Uterus (tissue), 2 donors: ENCODE data around the gene LRGUK.

Experiments used
- POLR2A ChIP-seq, 2 donors: fragments of 450-650 bp; IDR thresholded peaks; one replicate each; pipeline ENCODE4 v1.6.1; 2016; ENCODE audit warnings: antibody characterized with exemption in 2 of 2, mild to moderate bottlenecking in 1 of 2, moderate library complexity in 1 of 2
- TF ChIP-seq, protein P1 (sequence below), 4 experiments: fragments of 200-600 bp in 2 of 4; fragments of 450-650 bp in 2 of 4; sonication (generic) in 2 of 4; IDR thresholded peaks; one replicate each; pipeline ENCODE4 v1.5.1; 2016 to 2019; ENCODE audit warnings: antibody characterized with exemption in 4 of 4, mild to moderate bottlenecking in 2 of 4, moderate library complexity in 1 of 4

DNA sequence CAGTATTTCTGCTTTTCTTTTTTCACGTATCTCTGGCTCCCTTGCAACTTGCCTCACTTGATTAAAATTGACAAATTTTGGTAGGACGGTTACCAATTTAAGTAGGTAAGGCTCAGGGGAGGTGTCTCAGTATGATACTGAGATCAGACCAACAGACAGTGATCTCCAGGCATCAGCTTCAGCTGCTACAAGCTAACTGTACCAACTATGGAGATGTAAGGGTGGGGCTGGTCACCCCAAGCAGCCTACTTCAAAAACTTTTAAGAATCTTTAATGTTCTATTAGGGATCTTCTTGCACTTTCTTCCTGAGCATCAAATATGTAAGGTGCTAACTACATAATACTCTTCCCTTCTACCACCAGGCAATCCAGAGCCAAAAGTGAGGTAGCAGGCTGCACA is 162.7 kb downstream of the LRGUK start:
- TF ChIP-seq POLR2A (IDR thresholded peaks at IDR 0.05) = no peak
- TF ChIP-seq, protein P1, sequence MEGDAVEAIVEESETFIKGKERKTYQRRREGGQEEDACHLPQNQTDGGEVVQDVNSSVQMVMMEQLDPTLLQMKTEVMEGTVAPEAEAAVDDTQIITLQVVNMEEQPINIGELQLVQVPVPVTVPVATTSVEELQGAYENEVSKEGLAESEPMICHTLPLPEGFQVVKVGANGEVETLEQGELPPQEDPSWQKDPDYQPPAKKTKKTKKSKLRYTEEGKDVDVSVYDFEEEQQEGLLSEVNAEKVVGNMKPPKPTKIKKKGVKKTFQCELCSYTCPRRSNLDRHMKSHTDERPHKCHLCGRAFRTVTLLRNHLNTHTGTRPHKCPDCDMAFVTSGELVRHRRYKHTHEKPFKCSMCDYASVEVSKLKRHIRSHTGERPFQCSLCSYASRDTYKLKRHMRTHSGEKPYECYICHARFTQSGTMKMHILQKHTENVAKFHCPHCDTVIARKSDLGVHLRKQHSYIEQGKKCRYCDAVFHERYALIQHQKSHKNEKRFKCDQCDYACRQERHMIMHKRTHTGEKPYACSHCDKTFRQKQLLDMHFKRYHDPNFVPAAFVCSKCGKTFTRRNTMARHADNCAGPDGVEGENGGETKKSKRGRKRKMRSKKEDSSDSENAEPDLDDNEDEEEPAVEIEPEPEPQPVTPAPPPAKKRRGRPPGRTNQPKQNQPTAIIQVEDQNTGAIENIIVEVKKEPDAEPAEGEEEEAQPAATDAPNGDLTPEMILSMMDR (IDR thresholded peaks at IDR 0.05) = no peak
